Psoas muscle (tissue), 8 donors: Measurements from ENCODE around the gene RHBDF2. TPM values are rescaled to one million over a fixed set of nuclear protein-coding genes. Genes with fewer than 3 reads are reported as not detected.

Source experiments
- ATAC-seq, 4 donors: fragments of 200-7000 bp; cut with Tn5 transposase; one replicate each; pipeline ENCODE4 v1.9.1; 2020; ENCODE audit warnings: moderate library complexity in 3 of 4, mild to moderate bottlenecking in 2 of 4
- DNase-seq, 2 donors: peaks; one replicate each; pipeline ENCODE4 v3.0.0-alpha.2; 2020
- H3K27ac ChIP-seq: fragments of 200-600 bp; one replicate; pipeline ENCODE4 v1.8.0; 2022
- H3K27me3 ChIP-seq, 3 donors: fragments of 200-600 bp in 1 of 3; one replicate each; pipeline versions ENCODE4 v1.6.1 to v1.8.0; 2013 to 2022; ENCODE audit warnings: low read length in 2 of 3, mild to moderate bottlenecking in 2 of 3, moderate library complexity in 1 of 3; ENCODE audit not compliant: insufficient read depth in 3 of 3
- H3K36me3 ChIP-seq, 2 donors: fragments of 200-600 bp in 1 of 2; one replicate each; pipeline versions ENCODE4 v1.6.1 to v1.8.0; 2013 to 2022; ENCODE audit warnings: low read depth in 1 of 2, mild to moderate bottlenecking in 1 of 2, moderate library complexity in 1 of 2; ENCODE audit not compliant: insufficient read depth in 1 of 2
- H3K4me1 ChIP-seq: fragments of 200-600 bp; one replicate; pipeline ENCODE4 v1.8.0; 2022
- H3K4me3 ChIP-seq: fragments of 200-600 bp; one replicate; pipeline ENCODE4 v1.8.0; 2022; ENCODE audit warnings: mild to moderate bottlenecking
- H3K9me3 ChIP-seq: fragments of 200-600 bp; one replicate; pipeline ENCODE4 v1.8.0; 2022
- WGBS, 3 donors: extraction: QIAGEN DNeasy Blood & Tissue Kit; methylation state at CpG; one replicate each; pipeline versions ENCODE4 v1.1.6 to v1.1.7; 2013; 5-methylcytosine and 5-hydroxymethylcytosine counted together
- intact Hi-C, 2 donors: fragments of 100-400 bp; cut with DNase I; formaldehyde crosslinking; loops; one replicate each; pipeline versions ENCODE4 v1.11.0 to v1.14.2; 2022
- polyA plus RNA-seq, 3 donors: library from polyadenylated mRNA; stranded (reverse); fragments of 200-250 nt; gene quantifications; one replicate each; pipeline ENCODE4 v1.2.3, GENCODE V29; 2013
- total RNA-seq, 4 donors: library from RNA; stranded (reverse); fragmentation: NEBNext Ultra II Directional in 2 of 4; extraction: Animal tissue kit (Norgen Biotek cat#: 25700) in 2 of 4; gene quantifications; one replicate each; pipeline versions ENCODE4 v1.2.1 to v1.2.4, GENCODE V29; 2021 to 2023
- TF ChIP-seq, protein P1 (sequence below): fragments of 200-600 bp; IDR thresholded peaks from one replicate; pipeline ENCODE4 v1.8.0; 2022; ENCODE audit warnings: antibody characterized with exemption
- donor health status: healthy with polysubstance abuse.
- donor health status: DM: no; HTN: no; CAD: no; lungs with moderate emphysema.
- donor health status: Bipolar disorder and iron deficiency.
- donor health status: healthy.
- donor health status: DM: yes; HTN: yes; CAD: no.
- donor health status: DM: no; HTN: no; CAD: no.
- donor health status: DM: no; HTN: no; CAD: no.
- donor health status: DM: yes; HTN: yes; CAD: no.

The RHBDF2 gene
- total and polyA plus RNA-seq, 7 donors, result 6.6 to 23.1 (median 13.3) TPM

DNA sequence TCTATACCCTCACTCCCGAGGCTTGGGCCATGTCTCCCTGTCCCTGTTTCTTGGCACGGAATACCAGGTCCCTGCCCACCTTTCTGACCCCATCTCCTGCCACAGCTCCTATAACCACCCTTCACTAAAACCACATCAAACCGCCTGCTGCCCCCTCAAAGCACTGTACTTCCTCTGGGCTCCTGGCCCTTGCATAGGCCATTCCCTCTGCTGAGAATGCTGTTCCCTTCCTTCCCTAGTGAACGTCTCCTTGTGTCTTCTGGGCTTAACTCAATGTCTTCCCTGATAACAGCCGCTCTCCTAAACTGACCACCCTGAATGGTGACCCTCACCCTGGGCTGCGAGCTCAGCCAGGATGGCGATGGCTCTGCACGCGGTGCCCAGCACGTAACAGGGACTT lies 23.1 kb downstream of the RHBDF2 start:
- TF ChIP-seq, protein P1, sequence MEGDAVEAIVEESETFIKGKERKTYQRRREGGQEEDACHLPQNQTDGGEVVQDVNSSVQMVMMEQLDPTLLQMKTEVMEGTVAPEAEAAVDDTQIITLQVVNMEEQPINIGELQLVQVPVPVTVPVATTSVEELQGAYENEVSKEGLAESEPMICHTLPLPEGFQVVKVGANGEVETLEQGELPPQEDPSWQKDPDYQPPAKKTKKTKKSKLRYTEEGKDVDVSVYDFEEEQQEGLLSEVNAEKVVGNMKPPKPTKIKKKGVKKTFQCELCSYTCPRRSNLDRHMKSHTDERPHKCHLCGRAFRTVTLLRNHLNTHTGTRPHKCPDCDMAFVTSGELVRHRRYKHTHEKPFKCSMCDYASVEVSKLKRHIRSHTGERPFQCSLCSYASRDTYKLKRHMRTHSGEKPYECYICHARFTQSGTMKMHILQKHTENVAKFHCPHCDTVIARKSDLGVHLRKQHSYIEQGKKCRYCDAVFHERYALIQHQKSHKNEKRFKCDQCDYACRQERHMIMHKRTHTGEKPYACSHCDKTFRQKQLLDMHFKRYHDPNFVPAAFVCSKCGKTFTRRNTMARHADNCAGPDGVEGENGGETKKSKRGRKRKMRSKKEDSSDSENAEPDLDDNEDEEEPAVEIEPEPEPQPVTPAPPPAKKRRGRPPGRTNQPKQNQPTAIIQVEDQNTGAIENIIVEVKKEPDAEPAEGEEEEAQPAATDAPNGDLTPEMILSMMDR, result no peak
- Histone ChIP-seq H3K27ac (no peak overlapping the region), H3K27me3 (no peaks in the 10 kb centered on the region), H3K9me3 (no peaks in the 10 kb centered on the region), H3K4me3 (no peak overlapping the region), H3K4me1 (no peaks in the 10 kb centered on the region), H3K36me3 (peaks cover 0 to 44% of the 10 kb centered on the region in 2 donors)
- no peak for DNase-seq
- ATAC-seq, result no peak
- 90 to 93% (median 91%) methylated on average over 10 of the region's 10 CpGs for WGBS, 3 donors
- intact Hi-C loops, result no loop called here

DNA sequence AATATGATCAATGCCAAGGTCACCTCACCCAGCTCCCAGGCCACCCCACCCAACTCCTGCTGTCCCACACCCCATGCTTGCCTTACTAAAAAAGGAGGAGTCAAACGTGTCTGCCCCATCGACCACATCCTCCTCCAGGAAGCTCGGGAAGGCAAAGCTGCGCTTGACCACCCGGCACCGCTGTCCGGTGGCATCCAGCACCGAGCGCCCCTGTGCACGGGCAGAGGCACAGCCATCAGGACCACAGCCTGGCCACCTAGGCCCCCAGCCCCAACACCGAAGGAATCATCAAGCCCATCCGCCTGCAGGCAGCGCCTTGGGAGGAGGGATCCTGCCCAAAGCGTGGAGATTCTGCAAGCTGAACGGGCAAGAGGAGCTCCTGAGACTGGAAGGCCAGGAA lies 23.6 kb downstream of the RHBDF2 start:
- DNase-seq (no peak), ATAC-seq (no peak)
- TF ChIP-seq, protein P1, result no peak
- intact Hi-C loops, result no loop called here
- H3K9me3 ChIP-seq, result no peaks in the 10 kb centered on the region
- no peaks in the 10 kb centered on the region for H3K27me3 ChIP-seq
- 87 to 89% (median 88%) methylated on average over 15 of the region's 15 CpGs for WGBS, 3 donors
- no peaks in the 10 kb centered on the region for H3K4me1 ChIP-seq
- no peak overlapping the region for H3K27ac ChIP-seq
- peaks cover 0 to 49% of the 10 kb centered on the region in 2 donors for H3K36me3 ChIP-seq
- H3K4me3 ChIP-seq, result no peak overlapping the region

DNA sequence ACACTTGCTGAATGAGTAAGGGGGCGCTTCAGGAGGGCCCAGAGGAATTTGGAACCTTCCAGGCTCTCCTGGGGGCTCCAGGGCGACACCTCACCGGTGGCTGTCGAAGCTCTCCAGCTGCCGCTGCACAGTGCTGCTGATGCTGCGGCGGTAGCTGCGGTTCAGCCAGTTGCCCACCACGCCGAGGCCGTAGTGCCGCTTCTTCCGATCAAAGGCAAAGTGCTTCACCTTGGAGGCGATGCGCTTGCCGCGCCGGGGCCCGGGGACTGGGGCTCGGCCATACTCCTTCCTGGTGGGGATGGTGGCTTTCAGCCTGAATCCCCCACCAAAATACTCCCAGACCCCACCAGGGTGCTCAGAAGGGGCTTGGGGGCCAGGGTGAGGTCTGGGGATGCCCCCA lies 24.5 kb downstream of the RHBDF2 start:
- Histone ChIP-seq H3K36me3 (peaks cover 0 to 57% of the 10 kb centered on the region in 2 donors), H3K4me3 (no peak overlapping the region), H3K4me1 (no peaks in the 10 kb centered on the region), H3K9me3 (no peaks in the 10 kb centered on the region), H3K27me3 (no peaks in the 10 kb centered on the region), H3K27ac (no peak overlapping the region)
- intact Hi-C loops, result no loop called here
- DNase-seq (no peak), ATAC-seq (no peak)
- WGBS, 3 donors, result 88 to 96% (median 90%) methylated on average over 20 of the region's 20 CpGs
- TF ChIP-seq, protein P1, result no peak

DNA sequence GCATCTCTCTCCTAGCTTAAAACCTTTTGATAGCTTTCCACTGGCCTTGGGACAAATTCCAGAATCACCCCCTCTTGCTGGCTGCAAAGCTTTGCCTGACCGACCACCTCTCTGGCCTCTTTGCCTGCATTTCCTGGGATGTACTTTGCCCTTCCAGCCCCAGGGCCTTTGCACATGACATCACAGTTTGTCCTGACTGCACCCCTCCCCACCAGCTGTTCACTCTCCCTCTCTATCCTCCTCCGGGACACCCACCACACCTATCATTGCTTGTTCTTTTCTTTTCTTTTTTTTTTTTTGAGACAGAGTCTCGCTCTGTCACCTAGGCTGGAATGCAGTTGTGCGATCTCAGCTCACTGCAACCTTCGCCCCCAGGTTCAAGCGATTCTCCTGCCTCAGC lies 25.9 kb downstream of the RHBDF2 start:
- Histone ChIP-seq H3K4me1 (no peaks in the 10 kb centered on the region), H3K9me3 (no peaks in the 10 kb centered on the region), H3K36me3 (peaks cover 0 to 60% of the 10 kb centered on the region in 2 donors), H3K27me3 (no peaks in the 10 kb centered on the region), H3K4me3 (no peak overlapping the region), H3K27ac (no peak overlapping the region)
- 96 to 100% (median 96%) methylated on average over 6 of the region's 6 CpGs for WGBS, 3 donors
- ATAC-seq, result no peak
- TF ChIP-seq, protein P1, result no peak
- DNase-seq, result no peak
- intact Hi-C loops, result no loop called here

DNA sequence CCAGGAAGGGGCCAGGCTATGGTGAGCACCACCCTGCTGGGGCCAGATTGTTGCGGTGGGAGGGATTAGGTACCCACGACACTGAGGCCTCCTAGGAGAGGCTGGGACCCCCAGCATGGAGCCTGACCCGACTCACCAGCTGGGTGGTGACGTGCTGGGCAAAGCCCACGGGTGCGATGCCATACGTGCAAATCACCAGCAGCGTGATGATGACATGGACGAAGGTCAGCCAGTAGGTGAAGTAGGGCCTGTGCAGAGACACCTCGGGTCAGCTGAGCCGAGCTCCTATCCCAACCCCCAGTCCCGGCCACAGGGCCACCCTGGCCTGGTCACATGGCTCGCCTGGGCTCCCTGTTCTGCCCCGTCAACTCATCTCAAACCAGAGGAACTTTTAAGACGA lies 26.3 kb downstream of the RHBDF2 start:
- no peaks in the 10 kb centered on the region for H3K9me3 ChIP-seq
- H3K4me1 ChIP-seq, result no peaks in the 10 kb centered on the region
- intact Hi-C loops, result no loop called here
- no peak overlapping the region for H3K27ac ChIP-seq
- ATAC-seq (no peak), DNase-seq (no peak)
- H3K36me3 ChIP-seq, result peaks cover 0 to 60% of the 10 kb centered on the region in 2 donors
- no peaks in the 10 kb centered on the region for H3K27me3 ChIP-seq
- TF ChIP-seq, protein P1, result no peak
- H3K4me3 ChIP-seq, result no peak overlapping the region
- 92 to 96% (median 95%) methylated on average over 15 of the region's 15 CpGs for WGBS, 3 donors
